ENCODE results near the gene AMMECR1.
"Not testable (repeated sequence)": the region's sequence is repeated elsewhere in the genome, so short reads cannot be mapped to it uniquely, and the experiment has no call there.

AMMECR1 gene

GRCh38 chrX:110317820-110318663, at the start of gene AMMECR1:
AMMECR1 (minus strand) TSS chrX:110318085; CDS start chrX:110318071, 14 bp downstream.
- DNase-seq, result peak; percentile 38

- DNase-seq, result no peak
These were observed 45.4 kb upstream of the AMMECR1 start for GRCh38 chrX:110363244-110363643.

GRCh38 chrX:110359273-110359672, 41.4 kb upstream of the AMMECR1 start:
- no peak for DNase-seq

GRCh38 chrX:110358548-110358947, 40.7 kb upstream of the AMMECR1 start, which contains the start of gene RTL9:
RTL9 (plus strand) TSS chrX:110358848; CDS start chrX:110450618, 91,770 bp downstream.
- no peak for DNase-seq

- DNase-seq, result no peak
These were observed 28.8 kb upstream of the AMMECR1 start for GRCh38 chrX:110346681-110347080.

- DNase-seq, result no peak
These were observed 23.5 kb upstream of the AMMECR1 start for GRCh38 chrX:110341189-110342035.

GRCh38 chrX:110338935-110339334, 21.1 kb upstream of the AMMECR1 start:
- DNase-seq, result no peak

- not testable (repeated sequence) for DNase-seq
These were observed 15.6 kb upstream of the AMMECR1 start for GRCh38 chrX:110333458-110333857.

GRCh38 chrX:110331444-110332030, 13.7 kb upstream of the AMMECR1 start:
- no peak for DNase-seq

- DNase-seq, result not testable (repeated sequence)
These were observed 10.7 kb upstream of the AMMECR1 start for GRCh38 chrX:110328613-110329012.

GRCh38 chrX:110327336-110327735, 9.5 kb upstream of the AMMECR1 start:
- no peak for DNase-seq

GRCh38 chrX:110326712-110327111, 8.8 kb upstream of the AMMECR1 start:
- no peak for DNase-seq

GRCh38 chrX:110322603-110323002, 4.7 kb upstream of the AMMECR1 start:
- DNase-seq, result peak; percentile 63

- DNase-seq, result no peak
These were observed 3.8 kb upstream of the AMMECR1 start for GRCh38 chrX:110321670-110322069.

GRCh38 chrX:110321081-110321480, 3.2 kb upstream of the AMMECR1 start:
- DNase-seq, result no peak

- no peak for DNase-seq
These were observed 2.6 kb upstream of the AMMECR1 start for GRCh38 chrX:110320381-110320987.

- peak; percentile 42 for DNase-seq
These were observed 731 bp upstream of the AMMECR1 start for GRCh38 chrX:110318664-110318968.

- DNase-seq, result no peak
These were observed 645 bp downstream of the AMMECR1 start for GRCh38 chrX:110317061-110317819.

- no peak for DNase-seq
These were observed 1.4 kb downstream of the AMMECR1 start for GRCh38 chrX:110316351-110317060.

- no peak for DNase-seq
These were observed 2.3 kb downstream of the AMMECR1 start for GRCh38 chrX:110315551-110315950.

GRCh38 chrX:110311437-110312230, 6.3 kb downstream of the AMMECR1 start:
- DNase-seq, result no peak

Data from DMS153 (cell line).